HuH-7 (cell line): ENCODE data around the gene CAPN9.
A peak's percentile ranks its signal among the peaks of the same experiment; 100 is the strongest.
"Not testable (repeated sequence)": the region's sequence is repeated elsewhere in the genome, so short reads cannot be mapped to it uniquely, and the experiment has no call there.

Experiments
- DNase-seq: peaks from one replicate; pipeline ENCODE4 v3.0.0; 2011; ENCODE audit warnings: low spot score

Gene CAPN9

DNA sequence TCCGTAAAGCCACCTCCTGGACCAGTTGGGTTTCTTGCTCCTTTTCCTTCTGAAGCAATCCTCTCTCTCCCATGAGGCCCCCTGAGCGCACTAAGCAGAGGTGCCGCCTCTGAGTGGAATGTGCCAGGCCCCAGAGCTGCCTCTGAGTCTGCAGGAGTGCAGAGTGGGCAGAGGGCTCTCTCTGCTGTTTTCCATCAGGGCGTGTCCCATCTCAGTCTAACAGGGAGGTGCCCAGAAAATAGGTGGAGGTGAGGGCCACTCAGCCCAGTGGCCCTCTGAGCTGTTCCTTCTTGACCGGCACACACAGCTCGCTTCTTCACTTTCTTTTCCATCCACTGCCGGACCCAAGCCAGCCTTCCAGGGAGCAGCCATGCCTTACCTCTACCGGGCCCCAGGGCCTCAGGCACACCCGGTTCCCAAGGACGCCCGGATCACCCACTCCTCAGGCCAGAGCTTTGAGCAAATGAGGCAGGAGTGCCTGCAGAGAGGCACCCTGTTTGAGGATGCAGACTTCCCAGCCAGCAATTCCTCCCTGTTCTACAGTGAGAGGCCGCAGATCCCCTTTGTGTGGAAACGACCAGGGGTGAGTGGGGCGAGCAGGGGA lies at the start of gene CAPN9:
Gene CAPN9 (plus strand): TSS at position 262 of the 604 bp plus-strand sequence. CDS start 109 bp downstream, at position 371.
- no peak for DNase-seq

DNA sequence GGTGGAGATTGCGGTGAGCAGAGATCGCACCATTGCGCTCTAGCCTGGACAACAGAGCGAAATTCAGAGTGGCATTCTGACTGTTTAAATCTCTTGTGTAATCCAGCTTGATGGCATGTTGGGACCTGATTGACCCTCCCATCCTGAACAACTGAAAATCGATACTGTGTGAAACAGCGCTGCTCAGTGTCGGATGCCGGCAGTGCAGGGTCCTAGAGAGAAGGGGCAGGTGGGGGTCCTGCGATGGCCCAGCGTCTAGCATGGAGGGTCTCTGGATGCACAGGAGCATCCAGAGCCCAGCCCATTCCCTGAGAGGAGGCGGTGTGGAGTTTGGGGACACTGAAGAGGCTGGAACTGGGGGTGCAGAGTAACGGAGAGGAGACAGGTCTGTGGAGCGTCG lies 49.1 kb upstream of the CAPN9 start:
- DNase-seq, result peak; percentile 67

DNA sequence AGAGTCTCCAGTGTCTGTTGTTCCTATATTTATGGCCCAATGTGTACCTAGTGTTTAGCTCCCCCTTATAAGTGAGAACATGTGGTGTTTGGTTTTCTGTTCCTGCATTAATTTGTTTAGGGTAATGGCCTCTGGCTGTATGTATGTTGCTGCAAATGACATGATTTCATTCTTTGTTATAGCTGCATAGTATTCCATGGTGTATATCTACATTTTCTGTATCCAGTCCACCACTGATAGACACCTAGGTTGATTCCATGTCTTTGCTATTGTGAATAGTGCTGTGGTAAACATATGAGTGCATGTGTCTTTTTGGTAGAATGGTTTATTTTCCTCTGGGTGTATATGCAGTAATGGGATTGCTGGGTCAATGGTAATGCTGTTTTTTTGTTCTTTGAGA lies 48.2 kb upstream of the CAPN9 start:
- not testable (repeated sequence) for DNase-seq

- DNase-seq, result no peak
Observed at GRCh38 chr1:230699716-230700115, 47.5 kb upstream of the CAPN9 start.

DNA sequence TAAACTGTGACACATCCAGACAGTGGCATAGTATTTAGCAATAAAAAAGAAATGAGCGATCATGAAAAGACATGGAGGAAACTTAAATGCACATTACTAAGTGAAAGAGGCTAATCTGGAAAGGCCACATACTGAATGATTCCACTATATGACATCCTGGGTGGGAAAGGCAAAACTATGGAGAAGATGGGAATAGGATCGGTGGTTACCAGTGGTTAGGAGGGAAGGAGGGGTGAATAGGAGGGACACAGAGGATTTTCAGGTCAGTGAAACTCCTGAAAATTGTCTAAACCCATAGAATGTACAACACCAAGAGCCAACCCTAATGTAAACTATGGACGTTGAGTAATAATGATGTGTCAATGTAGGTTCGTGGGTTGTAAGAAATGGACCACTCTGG lies 47.1 kb upstream of the CAPN9 start:
- DNase-seq, result no peak

DNA sequence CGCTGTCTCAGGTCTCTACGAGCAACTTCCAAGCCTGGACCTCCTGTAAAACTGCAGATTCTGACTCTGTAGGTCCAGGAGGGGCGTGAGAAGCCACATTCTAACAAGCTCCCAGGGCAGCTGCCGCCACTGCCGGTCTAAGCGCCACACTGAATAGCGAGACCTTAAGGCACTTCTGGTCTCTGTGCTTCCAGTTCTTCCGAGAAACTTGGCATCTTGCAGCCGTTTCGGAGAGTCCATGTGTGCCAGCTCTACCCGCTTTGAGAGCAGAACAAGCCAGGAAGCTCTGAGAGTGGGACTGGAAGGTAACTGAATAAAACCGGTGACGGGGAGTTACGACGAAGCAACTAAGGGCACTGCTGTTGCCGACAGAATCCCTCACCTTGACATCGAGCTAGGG lies 45.8 kb upstream of the CAPN9 start:
- DNase-seq, result no peak

DNA sequence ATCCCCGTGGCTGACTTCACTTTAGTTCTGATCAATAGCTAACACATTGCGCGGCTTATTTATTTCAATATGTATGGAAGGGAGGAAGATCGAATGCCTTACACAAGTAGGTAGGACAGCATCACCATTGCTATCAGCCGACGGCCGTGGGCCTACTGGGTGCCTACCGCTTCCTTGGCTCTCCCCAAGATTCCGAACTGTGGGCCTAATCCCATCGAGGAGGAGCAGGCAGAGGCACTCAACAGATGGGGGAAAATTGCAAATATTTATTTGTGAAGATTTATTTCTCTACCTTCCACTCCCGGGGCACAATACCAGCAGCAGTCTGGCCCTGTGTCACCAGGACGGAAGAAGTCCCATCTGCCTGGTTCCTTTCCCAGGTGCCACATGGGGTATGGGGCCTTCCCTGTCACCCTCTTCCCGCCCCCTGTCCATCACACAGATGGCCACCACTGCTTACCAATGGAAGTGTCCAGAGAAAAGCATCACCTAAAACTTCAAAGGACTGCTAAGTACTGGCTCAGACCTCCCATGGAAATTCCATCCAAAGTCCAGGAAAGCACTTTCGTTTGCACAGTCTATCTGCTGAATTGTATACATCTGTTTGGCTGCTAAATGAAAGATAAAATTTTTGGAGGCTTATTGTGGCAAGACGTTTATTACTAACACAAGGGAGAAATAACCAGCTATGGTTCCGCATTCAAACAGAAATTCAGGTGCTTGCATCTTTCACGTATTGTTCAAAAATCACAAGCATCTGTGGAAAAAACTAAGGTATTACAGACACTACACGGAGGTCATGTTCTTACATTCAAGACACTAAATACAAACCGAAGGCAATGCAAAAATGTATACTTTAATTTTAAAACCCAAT lies 45.1 kb upstream of the CAPN9 start:
- peak; percentile 74 for DNase-seq

GRCh38 chr1:230702934-230703678 lies 44.1 kb upstream of the CAPN9 start:
- DNase-seq, result peak; percentile 69

GRCh38 chr1:230703679-230704385 lies 43.4 kb upstream of the CAPN9 start:
- DNase-seq, result no peak

- no peak for DNase-seq
Observed at GRCh38 chr1:230704830-230705229, 42.4 kb upstream of the CAPN9 start.

DNA sequence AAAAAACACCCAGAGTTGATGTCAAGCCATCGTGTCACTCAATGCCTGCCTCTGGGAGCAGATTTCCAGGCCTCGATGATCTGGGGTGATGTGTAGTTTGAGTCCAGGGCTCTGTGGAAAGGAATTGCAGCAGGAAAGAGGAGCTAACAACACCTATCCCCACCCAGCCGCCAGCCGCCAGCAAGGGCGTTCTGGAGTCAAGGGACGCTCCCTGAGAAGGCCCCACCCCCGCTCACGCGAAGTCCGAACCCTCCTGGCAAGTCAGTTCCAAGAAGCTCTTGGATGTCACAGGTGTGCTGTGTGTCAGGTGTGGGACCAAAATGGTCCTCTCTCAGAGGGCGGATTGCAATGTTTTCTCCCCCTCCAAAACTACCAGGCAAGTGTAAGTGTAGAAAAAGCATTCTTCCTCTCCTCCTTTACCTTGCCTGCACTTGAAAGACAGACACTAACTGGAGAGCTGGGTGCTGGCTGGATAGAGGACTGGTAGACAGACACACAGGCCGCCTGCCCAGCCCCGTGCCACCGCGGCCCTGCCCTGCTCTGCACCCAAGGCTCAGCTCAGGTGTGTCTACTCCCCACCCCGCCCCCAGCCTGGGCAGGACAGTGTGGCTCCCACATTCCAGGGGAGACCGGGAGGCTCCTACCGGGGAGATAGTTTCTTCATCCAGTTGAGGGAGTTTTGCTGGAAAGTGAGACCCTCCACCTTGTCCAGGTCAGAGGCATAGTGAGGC lies 41.7 kb upstream of the CAPN9 start:
- no peak for DNase-seq

GRCh38 chr1:230706020-230706699 lies 41.0 kb upstream of the CAPN9 start:
- DNase-seq, result no peak

- DNase-seq, result no peak
Observed at GRCh38 chr1:230706887-230707731, 40.1 kb upstream of the CAPN9 start.

DNA sequence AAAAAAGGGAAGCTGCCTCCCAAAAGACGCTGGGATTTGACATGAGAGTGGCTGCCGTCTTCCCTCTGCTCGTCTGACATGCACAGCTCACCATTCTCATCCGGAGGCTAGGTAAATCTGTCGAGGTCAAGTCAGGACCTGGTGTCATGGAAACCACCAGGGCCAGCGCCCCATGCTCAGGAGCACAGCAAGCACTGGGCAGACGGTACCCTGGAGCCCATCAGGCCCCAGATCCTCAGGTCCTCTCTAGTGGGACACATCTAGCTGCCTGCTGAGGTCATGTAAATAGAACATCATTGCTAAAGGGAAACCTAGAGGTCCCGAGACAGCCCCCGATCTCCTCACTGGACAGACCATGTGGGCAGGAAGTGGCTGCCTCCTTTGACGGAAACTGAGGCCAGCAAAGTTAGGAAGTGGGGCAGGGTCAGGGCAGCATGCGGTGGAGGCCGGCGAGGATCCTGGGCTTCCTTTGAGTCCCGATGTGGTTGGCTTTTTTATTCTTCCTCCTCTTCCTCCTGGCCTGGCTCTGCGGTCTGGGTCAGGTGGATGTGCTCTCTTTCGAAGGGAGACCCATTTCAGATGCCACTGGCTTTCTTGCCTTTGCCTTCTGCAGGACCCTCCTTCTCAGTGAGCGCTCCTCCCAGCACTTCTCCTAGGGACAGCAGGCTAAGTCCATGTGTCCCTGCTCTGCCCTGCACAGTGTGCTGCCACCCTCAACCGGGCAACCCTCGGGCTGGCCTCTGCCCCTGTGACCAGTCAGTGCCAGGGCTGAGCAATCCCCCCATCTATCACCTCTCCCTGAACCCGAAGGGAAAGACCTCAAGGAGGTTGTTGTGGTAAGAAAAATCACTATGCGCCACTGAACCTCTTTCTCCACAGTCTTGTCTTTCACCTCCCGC lies 39.2 kb upstream of the CAPN9 start:
- DNase-seq, result no peak

- peak; percentile 94 for DNase-seq
Observed at GRCh38 chr1:230708631-230709580, 38.3 kb upstream of the CAPN9 start.

- DNase-seq, result no peak
Observed at GRCh38 chr1:230709619-230710542, 37.3 kb upstream of the CAPN9 start.

GRCh38 chr1:230710543-230710904 lies 36.7 kb upstream of the CAPN9 start:
- no peak for DNase-seq
